Measurements from ENCODE around the gene KSR2.
A peak's percentile ranks its signal among the peaks of the same experiment; 100 is the strongest.

Gene KSR2

DNA sequence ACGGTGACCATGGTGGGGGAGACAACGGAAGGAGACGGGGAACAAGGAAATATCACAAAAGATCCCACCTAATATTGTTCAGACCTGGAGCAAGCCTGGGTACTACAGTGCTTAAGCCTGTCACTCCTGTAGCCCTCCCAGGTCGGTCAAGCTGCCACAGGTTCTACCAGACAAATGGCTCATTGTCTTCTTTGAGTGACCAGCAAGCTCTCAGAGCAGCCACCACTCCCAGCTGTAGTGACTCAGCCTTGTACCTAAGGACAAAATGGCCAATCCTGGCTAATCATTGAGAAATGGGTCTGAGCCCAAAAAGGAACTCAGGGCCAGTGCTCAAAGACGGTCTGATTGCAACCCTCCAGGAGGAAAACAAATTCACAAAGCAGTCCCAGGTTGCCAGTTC is 368.9 kb downstream of the KSR2 start:
- DNase-seq: no peak

DNA sequence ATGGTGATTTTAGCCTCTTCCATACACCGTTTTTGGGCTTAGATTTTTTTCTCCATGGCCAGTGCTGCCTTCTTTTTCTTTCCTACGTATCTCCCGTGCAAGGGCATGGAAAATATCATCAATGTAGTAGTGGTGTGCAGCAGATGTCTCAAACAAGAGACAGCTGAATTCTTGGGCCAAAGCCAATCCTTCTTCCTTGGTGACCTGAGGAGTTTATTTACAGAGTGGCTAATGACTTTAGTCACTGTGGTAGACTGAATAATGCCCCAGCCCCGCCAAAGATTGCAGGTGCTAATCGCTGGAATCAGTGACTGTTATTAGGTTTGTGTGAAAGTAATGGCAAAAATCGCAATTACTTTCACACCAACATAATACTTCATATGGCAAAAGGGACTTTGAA is 371.8 kb downstream of the KSR2 start:
- no peak for DNase-seq

DNA sequence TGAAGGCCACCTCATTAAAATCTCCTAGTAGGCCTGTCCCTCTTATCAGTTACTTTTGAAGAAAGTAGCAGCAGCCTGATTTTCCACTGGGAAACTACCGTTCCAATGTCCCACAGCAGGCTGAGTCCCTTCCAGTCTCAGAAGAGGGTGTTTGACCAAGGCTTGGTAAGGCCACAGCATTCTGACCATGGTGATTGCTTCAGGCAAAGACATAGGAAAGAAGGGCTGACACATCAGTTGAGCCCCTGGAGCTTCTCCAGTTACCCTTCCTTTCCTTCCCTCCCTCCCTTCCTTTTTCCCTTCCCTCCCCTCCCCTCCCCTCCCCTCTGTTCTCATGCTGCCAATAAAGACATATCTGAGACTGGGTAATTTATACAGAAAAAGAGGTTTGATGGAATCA is 373.0 kb downstream of the KSR2 start:
- no peak for DNase-seq

DNA sequence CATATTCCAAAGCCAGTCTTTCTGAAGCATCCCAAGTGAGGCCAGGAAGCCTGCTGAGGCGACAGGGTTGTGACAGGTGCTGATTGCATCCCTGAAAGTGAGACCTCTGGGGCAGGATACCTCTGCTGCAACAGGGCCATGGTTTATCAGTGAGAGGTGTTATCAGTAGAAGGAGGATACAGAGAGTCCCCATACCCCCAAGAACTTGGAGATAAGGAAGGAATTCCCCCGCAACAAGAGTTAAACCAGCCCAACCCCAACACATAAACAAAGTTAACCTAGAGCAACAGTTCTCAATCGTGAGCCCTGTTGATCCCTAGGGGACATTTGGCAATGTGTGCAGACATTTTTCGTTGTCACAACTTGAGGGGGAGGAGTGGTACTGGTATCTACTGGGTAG is 374.3 kb downstream of the KSR2 start:
- no peak for DNase-seq

DNA sequence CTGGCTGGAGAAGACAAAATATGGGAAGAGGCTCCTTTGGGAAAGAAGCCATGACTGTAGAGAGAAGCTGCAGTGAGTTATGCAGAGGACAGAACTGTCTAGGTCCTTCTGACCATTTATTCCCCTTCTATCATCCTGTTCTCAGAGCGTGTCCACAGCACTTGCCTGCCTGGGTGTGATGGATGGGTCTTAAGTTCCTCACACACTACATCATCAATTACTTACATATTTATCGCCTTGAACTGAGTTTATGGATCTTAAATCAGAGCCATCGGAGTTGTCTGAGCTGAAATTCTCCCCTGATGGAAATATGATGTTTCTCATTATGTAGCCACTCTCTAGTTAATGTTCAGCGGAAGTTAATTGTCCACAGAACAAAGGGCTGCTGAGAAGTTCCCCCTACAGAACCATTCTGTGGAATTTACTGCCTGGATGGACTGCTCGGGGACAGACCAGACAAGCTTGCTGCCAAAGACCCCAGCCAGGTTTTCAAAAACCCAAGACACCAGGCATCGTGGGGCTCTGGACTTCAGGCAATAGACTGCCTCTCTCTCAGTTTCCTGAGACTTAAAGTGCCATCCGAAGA is 374.9 kb downstream of the KSR2 start:
- no peak for DNase-seq

DNA sequence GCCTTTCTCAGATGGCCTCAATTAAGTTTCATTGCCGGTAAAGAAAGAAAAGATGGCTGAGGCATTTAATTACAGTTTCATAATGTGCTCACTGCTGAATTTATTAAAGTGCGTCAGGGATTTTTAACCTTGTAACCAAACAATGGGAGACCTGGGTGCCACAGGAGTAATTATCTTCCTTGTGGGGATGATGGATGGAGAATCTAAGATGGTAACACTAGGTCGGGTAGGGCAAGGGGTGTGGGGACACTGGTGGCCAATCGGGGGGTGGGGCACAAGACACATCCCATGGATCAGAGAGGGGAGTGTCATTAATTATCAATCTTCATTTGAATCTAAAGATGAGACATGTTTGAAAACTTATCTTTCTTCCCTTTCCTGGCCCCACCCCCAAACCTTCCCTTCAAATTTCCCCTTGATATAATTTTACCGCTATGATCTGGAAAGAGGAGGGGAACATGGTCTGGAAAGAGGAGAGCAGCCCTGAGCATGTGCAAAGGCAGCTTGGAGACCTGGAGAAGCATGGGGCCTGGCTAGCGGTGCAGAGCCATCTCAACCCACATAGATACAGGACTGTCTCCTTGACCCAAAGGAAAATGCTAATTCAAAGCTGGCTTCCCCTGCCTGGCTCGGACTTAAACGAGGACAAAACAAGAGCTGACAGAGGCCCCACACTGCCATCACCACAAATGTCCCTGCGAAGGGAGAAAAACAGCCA is 376.0 kb downstream of the KSR2 start:
- no peak for DNase-seq

DNA sequence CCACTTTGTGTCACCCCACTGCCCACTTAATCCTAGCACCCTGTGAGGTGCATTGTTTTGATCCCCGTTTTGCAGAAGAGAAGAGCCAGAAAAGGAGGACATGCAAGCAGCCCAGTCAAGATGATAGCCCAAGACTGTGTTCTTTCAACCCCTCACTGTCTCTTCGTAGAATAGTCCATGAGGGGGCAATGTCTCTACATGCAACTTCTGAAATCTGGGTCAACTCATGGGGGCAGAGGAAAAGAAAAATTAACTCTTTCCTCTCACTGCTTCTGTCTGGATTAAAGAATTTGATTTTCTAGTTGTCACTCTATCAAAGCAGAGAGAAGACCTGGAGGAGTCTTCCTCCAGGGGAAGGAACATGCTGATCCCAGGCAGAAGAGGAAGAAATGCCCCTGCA is 377.8 kb downstream of the KSR2 start:
- no peak for DNase-seq

DNA sequence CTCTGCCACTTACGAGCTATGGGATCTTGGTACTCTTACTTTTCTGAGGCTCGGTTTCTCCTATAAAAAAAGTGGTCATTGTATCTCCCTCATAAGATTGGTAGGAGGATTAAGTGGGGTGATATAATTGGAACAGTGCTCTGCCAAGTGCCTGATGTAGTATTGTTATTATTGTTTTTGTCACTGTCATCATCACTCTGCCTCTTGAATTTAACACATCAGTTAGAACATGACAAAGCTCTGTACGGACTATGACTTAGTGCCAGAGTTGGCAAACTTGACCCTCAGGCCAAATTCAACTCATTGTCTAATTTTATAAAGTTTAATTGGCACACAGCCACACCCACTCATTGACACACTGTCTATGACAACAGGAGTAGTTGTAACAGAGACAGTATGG is 378.4 kb downstream of the KSR2 start:
- no peak for DNase-seq

DNA sequence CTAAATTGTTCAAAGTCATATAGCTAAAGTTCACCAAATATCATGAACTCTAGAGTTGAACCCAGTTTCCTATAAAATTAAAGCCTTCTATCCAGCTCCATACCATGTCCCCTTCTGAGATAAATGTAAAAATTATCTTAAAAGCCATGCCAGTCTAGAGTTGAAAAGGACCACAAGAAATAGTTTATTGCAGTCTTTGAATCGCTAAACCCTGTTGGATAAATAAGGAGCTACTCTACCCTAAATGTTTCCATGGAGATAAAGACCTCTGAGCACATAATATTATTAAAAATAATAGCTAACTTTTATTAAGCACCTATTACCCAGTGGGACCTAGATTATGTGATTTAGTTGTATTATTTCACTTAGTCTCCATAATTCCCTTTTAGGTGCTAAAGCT is 379.8 kb downstream of the KSR2 start:
- no peak for DNase-seq

DNA sequence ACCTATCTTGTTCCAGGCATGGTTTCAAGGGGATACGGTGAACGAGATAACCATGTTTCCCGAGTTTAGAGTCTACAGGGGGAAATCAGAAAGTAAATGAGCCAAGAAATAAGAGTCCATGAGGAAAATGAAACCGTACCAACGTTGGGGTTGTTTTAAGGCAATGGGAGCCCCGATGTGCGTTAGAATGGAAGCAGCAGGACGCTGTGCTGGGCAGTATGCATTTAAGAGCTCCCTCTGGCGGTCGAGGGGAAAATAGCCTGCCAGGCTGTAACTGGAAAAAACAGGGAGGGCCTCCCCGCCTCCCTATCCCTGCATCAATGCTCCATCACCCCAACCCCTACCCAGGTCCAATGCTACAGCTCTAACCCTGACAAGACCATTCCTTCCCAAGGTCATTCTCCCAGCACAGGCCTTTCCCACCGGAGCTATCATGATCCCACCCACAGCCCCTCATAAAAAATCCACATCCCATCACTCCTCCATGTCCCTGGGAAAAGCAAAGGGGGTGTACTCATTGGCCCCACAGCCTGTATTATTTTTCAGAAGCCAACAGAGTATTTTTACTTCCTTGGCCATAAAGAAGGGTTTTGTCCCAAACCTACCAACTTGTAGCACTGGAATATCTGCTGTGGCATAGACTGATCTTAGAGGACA is 381.0 kb downstream of the KSR2 start:
- peak; percentile 76 for DNase-seq

DNA sequence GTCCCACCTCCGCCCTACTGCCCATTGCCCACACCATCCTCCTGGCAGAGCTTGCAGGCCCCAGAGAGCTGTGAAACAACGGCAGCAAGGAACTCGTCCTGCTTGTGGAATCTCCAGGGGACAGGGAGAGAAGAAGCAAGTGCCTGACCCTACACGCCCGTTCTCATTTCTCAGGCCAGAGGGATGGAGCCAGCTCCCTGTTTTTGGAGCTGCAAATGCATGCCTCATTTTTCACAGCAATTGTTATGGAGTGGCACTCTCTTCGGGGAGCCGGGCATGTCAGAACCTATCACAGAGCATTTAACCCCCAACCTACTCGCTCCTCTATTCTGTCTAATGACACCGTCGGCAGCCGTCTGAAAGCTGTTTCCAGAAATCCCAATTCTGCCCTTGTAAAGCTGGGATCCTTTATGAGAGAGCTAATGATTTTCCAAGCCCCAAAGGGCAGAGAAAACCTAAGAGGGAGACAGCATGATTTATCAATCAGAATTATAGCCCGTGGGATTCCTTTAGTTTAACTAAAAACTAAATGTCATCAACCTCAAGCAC is 385.0 kb downstream of the KSR2 start:
- DNase-seq: no peak

DNA sequence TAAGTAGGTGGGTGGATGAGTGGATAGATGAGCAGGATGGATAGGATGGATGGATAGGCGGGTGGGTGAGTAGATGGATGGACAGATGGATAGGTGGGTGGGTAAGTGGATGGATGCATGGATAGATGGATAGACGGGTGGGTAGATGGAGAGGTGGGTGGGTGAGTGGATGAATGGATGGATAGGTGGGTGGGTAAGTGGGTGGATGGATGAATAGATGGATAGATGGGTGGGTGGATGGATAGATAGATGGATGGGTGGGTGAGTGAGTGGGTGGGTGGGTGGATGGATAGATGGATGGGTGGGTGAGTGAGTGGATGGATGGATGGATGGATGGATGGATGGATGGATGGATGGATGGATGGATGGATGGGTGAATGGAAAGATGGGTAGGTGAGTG is 385.7 kb downstream of the KSR2 start:
- DNase-seq: no peak

DNA sequence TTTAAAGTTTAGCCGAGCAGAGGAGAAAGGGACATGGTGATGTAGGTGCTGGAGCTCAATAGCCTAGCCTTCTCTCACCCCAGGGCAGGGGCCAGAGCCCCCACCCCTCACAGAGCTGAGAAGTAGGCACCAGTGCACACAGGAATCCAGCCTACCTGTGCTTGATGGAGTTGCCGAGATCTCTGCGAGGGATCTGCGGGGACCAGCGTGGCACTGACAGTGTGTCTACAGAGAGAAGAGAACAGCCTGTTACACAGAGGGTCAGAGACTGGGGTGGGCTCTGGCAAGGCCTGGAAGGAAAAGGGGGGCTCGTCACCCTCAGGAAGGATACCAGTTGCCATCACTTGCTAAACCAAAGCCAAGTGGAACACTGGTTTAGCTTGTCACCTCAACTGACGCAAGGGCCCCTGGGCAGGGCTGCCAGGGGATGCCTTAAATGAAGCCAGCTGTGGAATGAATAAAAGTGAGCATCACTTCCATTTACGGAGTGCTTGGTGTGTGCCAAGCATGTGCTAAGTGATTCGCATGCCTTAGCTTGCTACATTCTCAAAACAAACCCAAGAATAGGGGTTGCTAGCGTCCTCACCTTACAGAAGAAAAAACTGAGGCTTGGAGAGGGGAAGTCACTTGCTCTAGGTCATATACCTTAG is 386.5 kb downstream of the KSR2 start:
- no peak for DNase-seq

DNA sequence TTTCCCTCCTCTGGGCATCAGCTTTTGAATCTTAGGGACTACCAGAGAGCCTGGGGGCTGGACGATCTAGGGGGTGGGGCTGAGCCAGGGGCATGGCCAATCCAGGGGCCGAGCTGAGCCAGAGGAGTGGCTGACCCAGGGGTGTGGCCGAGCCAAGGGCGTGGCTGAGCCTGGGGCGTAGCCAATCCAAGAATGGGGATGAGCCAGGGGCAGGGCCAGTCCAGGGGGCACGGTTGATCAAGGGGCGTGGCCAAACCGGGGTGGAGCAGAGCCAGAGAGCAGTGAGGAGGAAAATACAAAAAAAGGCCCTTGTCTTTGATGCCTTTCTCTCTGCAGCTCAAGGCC is 388.1 kb downstream of the KSR2 start:
- no peak for DNase-seq

DNA sequence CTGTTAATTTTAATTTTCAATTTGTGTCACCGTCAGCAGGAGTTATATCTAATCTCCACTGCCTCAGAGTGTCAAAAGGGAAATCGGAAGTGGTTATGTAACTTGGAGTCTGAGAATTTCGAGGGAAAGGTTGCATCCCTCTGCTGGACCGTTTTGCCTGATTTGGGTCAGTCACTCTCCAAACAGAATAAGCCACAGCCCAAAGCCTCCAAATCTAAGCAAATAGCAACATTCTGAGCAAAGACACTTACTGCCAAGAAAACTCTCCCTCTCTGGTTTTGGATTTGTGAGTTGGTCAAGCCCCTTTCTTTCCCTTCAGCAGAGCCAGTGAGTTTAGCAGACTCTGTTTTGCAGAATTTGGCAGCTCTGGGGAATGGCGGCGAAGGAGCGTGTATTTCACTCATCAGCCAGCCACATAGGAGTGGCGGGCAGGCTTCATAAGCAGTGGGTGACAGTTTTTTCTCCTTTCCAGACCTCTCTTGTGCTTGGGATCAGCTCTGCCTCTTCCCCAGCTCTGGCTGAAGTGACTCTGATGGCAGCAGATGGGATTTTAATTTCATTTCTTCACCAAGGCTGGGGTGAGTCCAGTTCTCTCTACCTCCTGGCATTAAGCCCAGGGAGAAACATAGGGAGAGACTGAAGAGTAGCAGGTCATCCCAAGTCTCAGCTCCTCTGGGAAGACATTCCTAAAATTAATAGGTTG is 388.6 kb downstream of the KSR2 start:
- DNase-seq: no peak

DNA sequence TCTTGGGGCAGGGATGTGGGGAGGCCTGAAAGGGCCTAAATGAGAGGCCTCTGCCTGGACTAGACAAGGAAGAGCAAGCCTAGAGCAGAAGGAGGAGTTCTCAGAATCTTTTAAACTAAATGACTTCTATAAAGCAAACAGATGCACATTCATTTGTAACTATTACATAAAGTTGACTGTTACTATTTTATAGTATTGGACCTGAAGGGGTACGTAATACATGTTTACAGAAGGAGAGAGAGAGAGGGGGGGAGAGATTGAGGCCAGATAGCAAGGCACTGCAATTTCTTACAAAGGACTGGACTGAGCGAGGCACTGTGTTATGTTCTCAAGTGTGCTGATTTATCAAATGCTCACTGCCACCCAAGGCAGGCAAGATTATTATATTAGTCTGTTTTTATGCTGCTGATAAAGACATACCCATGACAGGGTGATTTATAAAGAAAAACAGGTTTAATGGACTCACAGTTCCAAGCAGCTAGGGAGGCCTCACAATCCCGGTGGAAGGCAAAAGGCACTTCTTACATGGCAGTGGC is 391.6 kb downstream of the KSR2 start:
- DNase-seq: no peak

DNA sequence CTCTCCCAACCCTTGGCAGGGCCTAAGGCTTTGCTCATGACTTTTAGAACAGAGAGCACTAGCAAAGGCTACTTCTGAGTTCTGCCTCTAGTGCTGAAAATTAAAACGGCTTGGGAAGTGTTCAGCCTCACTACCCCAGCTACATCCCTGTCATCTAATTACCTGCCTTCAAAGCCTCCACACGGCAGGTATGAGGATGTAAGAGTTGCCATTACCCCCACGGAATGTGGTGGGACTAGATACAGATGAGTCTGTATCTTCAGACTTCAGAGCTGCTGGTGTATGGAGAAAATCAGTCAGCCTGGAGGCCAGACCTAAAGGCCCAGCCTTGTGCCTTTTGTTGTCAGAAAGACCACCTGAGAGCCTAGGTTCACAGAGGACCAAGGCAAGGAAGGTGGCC is 392.7 kb downstream of the KSR2 start:
- DNase-seq: no peak

DNA sequence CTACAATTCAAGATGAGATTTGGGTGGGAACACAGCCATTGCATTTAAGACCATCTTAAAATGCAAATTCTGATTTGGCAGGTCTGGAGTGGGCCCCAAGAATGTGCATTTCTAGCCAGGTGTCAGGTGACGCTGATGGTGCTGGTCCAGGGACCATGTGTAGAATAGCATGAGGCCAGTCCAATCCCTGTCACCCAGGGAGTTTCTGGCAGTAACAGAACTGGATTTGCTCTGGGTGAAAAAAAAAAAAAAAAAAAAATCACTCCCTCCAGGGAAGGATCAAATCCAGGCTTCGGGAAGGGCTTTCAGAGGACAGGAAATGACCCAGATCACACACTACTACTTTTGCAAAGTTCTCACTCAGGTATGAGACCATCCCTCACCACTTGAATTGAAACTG is 394.1 kb downstream of the KSR2 start:
- no peak for DNase-seq

DNA sequence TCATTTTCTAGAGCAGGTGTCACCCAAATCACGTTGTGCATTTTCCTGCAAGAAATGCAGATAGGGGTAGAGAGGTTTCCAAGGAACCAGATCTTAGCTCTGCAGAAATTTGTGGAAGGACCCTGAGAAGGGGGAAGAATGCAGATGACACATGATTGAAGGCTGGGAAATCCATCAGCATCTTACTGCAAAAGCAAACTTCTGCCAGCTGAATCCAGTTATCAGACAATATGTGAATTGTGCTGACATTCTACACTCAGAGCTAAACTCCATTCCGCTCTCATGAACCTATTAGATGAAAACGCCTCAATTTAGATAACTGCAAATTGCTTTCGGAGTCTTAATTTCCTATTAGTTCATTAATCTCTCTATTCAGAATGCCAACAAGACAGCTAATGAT is 396.0 kb downstream of the KSR2 start:
- no peak for DNase-seq

DNA sequence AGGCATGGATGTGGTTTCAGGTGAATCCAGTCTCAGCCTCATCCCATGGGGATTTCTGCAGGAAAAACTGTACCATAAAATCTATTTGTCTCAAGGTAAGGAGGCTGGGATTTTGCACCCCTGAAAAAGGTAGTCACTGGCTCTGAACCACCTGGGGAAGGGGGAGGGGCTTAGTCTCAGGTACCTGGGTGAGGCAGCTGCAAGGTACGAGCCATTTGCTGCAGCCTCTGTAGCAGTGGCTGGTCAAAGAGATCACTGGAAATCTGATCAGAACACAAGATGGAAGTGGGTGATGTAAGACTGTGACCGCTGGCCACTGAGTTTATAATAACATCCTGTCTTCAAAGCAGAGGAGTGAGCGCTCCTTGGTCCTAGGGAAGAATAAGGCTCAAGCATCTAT is 397.5 kb downstream of the KSR2 start:
- no peak for DNase-seq

DNA sequence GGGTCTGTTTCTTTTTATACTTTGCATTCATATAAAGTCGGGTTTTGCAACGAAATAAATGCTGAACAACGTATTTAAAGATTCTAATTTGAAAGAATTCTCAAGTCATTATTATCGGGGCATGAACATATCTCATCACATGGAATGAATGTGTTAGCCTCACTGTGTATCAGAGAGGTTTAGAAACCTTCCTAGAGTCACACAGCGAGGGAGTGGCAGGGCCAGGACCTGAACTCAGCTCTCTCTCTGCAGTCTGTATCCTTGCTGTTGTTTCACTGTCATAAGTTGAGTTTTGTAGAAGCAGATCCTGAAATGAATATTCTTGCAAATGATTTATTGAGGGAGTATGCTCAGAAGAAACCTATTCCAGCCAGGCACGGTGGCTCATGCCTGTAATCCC is 398.2 kb downstream of the KSR2 start:
- DNase-seq: no peak

DNA sequence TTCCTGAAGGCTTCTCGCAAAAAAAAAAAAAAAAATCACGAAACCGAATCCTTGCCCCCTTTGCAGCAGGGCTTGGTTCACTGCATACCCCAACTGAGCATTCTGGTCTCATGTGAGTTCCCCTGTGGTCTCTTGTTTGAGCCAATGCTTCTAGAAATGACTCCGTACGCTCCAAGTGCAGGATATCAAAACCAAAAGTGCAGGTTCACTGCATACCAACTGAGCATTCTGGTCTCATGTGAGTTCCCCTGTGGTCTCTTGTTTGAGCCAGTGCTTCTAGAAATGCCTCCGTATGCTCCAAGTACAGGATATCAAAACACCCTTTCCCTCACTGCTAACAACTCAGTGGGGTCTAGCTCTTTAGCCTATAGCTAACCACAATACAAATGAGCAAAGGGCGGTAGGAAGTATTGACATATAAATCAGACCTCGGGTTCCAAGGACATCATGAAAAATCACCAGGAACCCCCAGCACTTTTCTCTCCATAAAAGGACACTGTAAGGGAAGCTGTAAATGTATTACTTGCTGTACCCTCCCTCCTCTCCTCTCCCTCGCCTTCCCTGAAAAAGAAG is 401.1 kb downstream of the KSR2 start:
- DNase-seq: no peak

DNA sequence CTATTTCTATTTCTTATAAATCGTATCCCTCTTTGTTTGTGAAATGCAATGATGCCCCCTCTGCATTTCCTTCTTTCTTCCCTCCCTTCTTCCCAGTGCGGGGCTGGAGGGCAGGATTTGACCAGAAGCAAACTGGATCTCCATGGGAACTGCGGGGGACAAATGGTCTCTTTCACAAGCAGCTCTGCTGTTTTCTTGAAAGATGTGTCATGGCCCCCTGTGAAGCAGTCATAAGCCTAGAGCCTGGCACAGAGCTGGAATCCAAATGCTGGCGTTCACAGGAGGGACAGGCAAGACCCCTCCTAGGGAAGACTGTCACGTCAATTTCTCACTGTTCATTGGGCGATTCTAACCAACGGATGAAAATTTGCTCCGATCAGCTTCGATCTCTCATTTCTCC is 403.9 kb downstream of the KSR2 start:
- no peak for DNase-seq
